Stomach (tissue), 4 donors: ENCODE measurements around the gene SHISA4.
A peak's percentile ranks its signal among the peaks of the same experiment; 100 is the strongest.

ENCODE experiments used
- CTCF ChIP-seq, 7 experiments: fragments of 450-650 bp in 4 of 7; fragments of 200-600 bp in 3 of 7; sonication (generic) in 3 of 7; IDR thresholded peaks; one replicate each; pipeline ENCODE4 v1.5.1; 2016 to 2019; ENCODE audit warnings: antibody characterized with exemption in 7 of 7, control low read depth in 2 of 7, mild to moderate bottlenecking in 1 of 7
- POLR2A ChIP-seq, 4 donors: fragments of 450-650 bp; IDR thresholded peaks; one replicate each; pipeline ENCODE4 v1.6.1; 2016; ENCODE audit warnings: antibody characterized with exemption in 4 of 4, control low read depth in 2 of 4, mild to moderate bottlenecking in 1 of 4, moderate library complexity in 1 of 4
- POLR2AphosphoS5 ChIP-seq, 3 donors: sonication (generic); formaldehyde crosslinking; IDR thresholded peaks; one replicate each; pipeline ENCODE4 v1.6.1; 2016; ENCODE audit warnings: antibody characterized with exemption in 3 of 3

GRCh38 chr1:201888282-201889089, at the start of gene SHISA4:
- TF ChIP-seq CTCF (IDR thresholded peaks at IDR 0.05) (no peak), POLR2AphosphoS5 (IDR thresholded peaks at IDR 0.05) (peak; percentile 49 to 73 (median 66)), POLR2A (IDR thresholded peaks at IDR 0.05) (no peak)
